PFSK-1 (cell line): ENCODE measurements around the gene RGS6. TPM values are rescaled to one million over a fixed set of nuclear protein-coding genes. Genes with fewer than 3 reads are reported as not detected.

Experiments
- FOXP2 ChIP-seq: optimal IDR thresholded peaks from 2 replicates; pipeline ENCODE3; 2011; ENCODE audit warnings: borderline replicate concordance, control low read depth, inconsistent platforms; ENCODE audit not compliant: insufficient read depth; ENCODE audit errors: extremely low read length, extremely low read depth
- POLR2AphosphoS5 ChIP-seq: IDR thresholded peaks from 2 replicates; pipeline ENCODE4 v1.6.1; 2012; ENCODE audit warnings: low read depth, mild to moderate bottlenecking, control low read depth, low read length, moderate library complexity
- SIN3A ChIP-seq: IDR thresholded peaks from 2 replicates; pipeline ENCODE4 v1.6.1; 2012; ENCODE audit warnings: mild to moderate bottlenecking, low read length, moderate library complexity, borderline replicate concordance; ENCODE audit not compliant: insufficient read depth
- TAF1 ChIP-seq: IDR thresholded peaks from 2 replicates; pipeline ENCODE4 v1.6.1; 2012; ENCODE audit warnings: low read length, control low read depth, borderline replicate concordance; ENCODE audit not compliant: insufficient read depth
- polyA plus RNA-seq: library from polyadenylated mRNA; unstranded; fragments of >200 nt; gene quantifications from one replicate; pipeline ENCODE4 v1.2.1, GENCODE V29; 2012; ENCODE audit warnings: low read depth, missing spikeins; ENCODE audit not compliant: insufficient read length
- TF ChIP-seq, protein P1 (sequence below), 2 experiments: IDR thresholded peaks; 2 replicates each; pipeline versions ENCODE4 v1.6.1 to v1.8.0; 2011 to 2012; ENCODE audit warnings: low read depth in 2 of 2, low read length in 2 of 2, control low read depth in 1 of 2, inconsistent platforms in 1 of 2, mild to moderate bottlenecking in 1 of 2, moderate library complexity in 1 of 2; ENCODE audit not compliant: insufficient read depth in 1 of 2

RGS6 gene
- not detected for polyA plus RNA-seq

DNA sequence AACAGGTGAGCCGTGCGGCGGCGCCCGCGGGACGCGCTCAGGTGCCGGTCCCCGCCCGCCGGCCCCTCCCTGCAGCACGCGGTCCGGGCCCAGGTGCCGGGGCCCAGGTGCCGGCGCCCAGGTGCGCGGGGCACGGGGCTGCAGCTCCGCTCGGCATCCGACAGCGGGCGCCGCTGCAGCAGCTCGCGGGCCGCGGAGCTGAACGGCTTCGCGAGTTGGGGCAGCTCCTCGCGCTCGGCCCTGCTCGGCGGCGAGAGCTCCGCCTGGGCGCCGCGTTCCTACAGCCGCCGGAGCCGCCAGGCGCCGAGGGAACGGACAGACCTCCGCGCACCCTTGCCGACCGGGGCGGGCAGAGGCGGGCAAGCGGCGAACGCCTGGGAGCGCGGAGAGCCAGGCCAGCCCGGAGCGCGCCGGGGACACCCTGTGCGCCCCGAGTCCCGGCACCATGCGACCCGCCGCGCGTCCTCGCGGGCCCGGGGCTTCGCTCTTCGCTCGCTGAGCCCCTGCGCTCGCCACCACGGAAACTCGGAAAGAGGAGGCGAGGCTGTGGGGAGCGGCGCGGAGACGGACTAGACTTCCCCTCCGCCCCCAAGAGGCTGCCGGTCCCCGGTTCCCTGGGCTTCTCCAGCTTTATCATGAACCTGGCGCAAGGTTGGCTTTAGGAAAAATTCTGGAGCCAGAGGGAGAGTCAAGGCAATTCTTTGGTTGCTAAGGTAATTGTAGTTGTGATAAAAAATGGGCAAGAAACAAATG lies at the start of gene RGS6:
Gene RGS6, plus strand, starts transcription at position 201 of the 753 bp plus-strand sequence.
- TF ChIP-seq TAF1 (no peak), SIN3A (no peak)
- TF ChIP-seq, protein P1, sequence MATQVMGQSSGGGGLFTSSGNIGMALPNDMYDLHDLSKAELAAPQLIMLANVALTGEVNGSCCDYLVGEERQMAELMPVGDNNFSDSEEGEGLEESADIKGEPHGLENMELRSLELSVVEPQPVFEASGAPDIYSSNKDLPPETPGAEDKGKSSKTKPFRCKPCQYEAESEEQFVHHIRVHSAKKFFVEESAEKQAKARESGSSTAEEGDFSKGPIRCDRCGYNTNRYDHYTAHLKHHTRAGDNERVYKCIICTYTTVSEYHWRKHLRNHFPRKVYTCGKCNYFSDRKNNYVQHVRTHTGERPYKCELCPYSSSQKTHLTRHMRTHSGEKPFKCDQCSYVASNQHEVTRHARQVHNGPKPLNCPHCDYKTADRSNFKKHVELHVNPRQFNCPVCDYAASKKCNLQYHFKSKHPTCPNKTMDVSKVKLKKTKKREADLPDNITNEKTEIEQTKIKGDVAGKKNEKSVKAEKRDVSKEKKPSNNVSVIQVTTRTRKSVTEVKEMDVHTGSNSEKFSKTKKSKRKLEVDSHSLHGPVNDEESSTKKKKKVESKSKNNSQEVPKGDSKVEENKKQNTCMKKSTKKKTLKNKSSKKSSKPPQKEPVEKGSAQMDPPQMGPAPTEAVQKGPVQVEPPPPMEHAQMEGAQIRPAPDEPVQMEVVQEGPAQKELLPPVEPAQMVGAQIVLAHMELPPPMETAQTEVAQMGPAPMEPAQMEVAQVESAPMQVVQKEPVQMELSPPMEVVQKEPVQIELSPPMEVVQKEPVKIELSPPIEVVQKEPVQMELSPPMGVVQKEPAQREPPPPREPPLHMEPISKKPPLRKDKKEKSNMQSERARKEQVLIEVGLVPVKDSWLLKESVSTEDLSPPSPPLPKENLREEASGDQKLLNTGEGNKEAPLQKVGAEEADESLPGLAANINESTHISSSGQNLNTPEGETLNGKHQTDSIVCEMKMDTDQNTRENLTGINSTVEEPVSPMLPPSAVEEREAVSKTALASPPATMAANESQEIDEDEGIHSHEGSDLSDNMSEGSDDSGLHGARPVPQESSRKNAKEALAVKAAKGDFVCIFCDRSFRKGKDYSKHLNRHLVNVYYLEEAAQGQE (IDR thresholded peaks at IDR 0.05; ENCODE audit: insufficient read depth in 1 of 2, low read depth in 2 of 2, low read length in 2 of 2) = no peak

GRCh38 chr14:71883094-71883493 lies 49.1 kb upstream of the RGS6 start:
- TF ChIP-seq FOXP2 (no peak), POLR2AphosphoS5 (no peak), SIN3A (no peak), TAF1 (no peak)
- TF ChIP-seq, protein P1 (IDR thresholded peaks at IDR 0.05; ENCODE audit: insufficient read depth in 1 of 2, low read depth in 2 of 2, low read length in 2 of 2) = no peak

- TF ChIP-seq, protein P1 (IDR thresholded peaks at IDR 0.05; ENCODE audit: insufficient read depth in 1 of 2, low read depth in 2 of 2, low read length in 2 of 2) = no peak
- no peak for TF ChIP-seq TAF1
- no peak for TF ChIP-seq FOXP2
- TF ChIP-seq POLR2AphosphoS5 = no peak
- TF ChIP-seq SIN3A = no peak
Observed at GRCh38 chr14:71885301-71885700, 46.9 kb upstream of the RGS6 start.

- TF ChIP-seq, protein P1 (IDR thresholded peaks at IDR 0.05; ENCODE audit: insufficient read depth in 1 of 2, low read depth in 2 of 2, low read length in 2 of 2) = no peak
- TF ChIP-seq POLR2AphosphoS5 (no peak), FOXP2 (no peak), SIN3A (no peak), TAF1 (no peak)
Observed at GRCh38 chr14:71890541-71890940, 41.7 kb upstream of the RGS6 start.

DNA sequence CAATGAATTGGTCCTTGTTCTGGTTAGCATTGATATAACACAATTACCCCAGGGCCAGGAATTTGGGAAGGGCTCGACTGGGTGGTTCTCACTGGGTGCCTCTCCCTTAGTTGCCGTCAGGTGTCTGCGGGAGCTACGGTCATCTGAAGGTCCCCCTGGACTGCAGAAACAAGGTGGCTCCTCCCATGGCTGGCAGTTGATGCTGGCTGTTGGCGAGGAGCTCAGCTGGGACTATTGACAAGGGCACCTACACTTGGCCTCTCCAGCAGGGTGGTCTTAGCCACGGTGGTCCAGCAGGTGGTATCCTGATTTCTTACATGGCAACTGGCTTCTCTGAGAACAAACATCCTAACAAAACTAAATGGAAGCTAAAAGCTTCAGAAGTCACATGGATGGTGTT lies 41.0 kb upstream of the RGS6 start:
- TF ChIP-seq, protein P1 (IDR thresholded peaks at IDR 0.05; ENCODE audit: insufficient read depth in 1 of 2, low read depth in 2 of 2, low read length in 2 of 2) = no peak
- no peak for TF ChIP-seq SIN3A
- no peak for TF ChIP-seq FOXP2
- TF ChIP-seq TAF1 = no peak
- no peak for TF ChIP-seq POLR2AphosphoS5
